Stimulated activated CD4-positive, alpha-beta T cell treated with anti-CD3 and anti-CD28 coated beads, Interleukin-4, amount 100 ng/mL, for 48 hours (primary cell): ENCODE results near the gene GIPR.
"Not testable (repeated sequence)": the region's sequence is repeated elsewhere in the genome, so short reads cannot be mapped to it uniquely, and the experiment has no call there.

ENCODE experiments used
- DNase-seq, 2 donors: peaks; one replicate each; pipeline ENCODE4 v3.0.0-alpha.2; 2020; ENCODE audit warnings: low read depth in 2 of 2

GIPR gene

GRCh38 chr19:45667620-45668341 lies at the start of gene GIPR:
Gene GIPR, plus strand, starts transcription at chr19:45668221. Its CDS starts 1,300 bp downstream, at chr19:45669521.
- peak; percentile 66 to 74 for DNase-seq

DNA sequence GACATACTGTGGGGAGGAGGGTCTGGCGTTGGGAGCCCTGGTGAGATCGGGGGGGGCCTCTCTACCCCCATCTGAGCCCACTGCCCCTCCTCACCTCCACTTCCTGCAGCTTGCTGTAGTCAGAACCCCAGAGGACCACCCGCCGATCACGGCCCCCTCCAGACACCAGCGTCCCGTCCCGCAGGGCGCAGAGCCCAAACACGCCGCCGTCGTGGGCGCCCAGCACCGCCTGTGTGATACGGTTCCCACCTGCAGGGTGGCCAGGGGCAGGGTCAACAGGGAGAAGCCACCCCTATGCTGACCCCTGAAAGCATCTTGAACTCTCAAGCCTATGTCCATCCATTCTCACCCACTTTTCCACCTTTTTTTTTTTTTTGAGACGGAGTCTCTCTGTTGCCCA lies 46.6 kb upstream of the GIPR start:
- no peak for DNase-seq

DNA sequence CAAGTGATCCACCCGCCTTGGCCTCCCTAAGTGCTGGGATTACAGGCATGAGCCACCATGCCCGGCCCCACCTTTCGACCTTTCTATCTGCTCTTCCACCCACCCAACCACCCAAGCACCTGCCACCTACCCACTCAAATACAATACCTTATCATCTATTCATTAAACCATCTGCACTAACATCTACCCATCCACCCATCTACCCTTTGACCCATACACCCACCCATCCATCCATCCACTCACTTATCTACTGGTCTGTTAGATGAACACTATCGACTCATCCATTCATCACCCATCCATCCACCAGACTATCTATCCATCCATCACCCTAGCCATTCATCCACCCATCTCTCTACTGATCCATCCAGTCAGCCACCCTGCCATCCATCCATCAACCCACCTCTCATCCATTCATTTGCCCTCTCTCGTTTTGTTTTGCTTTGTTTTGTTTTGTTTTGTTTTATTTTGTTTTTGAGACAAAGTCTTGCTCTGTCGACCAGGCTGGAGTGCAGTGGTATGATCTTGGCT lies 46.0 kb upstream of the GIPR start:
- no peak for DNase-seq

GRCh38 chr19:45623984-45624383 lies 44.0 kb upstream of the GIPR start:
- no peak for DNase-seq

- not testable (repeated sequence) for DNase-seq
Measured at GRCh38 chr19:45628219-45628618, 39.8 kb upstream of the GIPR start.

- DNase-seq = no peak
Measured at GRCh38 chr19:45629704-45630103, 38.3 kb upstream of the GIPR start.

- no peak for DNase-seq
Measured at GRCh38 chr19:45630463-45630862, 37.6 kb upstream of the GIPR start.

DNA sequence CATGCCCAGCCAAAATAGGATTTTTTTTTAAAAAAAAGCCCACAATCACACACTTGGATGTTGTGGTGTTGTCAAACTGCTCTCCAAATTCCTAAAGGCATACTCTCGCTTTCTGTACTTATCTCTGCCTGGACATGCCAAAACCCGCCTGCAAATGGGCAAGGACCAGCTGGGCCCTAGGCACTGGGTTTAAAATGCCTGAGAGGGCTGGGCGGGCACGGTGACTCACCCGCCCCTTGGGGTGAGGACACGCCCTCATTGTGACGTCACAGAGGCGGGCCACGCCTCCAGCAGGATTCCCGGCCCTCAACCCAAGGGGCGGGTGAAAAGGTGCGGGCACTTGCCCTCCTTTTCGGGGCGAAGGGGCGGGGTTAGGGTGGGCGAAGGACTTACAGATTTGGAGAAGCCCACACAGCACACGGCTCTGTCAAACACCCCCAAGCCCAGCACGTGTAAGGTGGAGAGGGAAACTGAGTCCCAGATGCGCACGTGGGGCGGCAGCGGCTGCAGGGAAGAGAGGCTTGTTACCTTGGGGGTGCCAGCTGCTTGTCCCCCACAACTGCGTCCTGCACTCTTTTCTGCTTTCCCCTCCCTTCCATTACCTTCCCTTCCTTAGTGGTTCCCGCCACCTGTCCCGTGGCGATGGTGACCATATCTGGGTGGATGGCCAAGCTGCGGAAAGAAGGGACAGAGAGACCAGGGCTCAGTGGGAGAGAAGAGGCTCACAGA lies 35.4 kb upstream of the GIPR start:
- peak in 1 of 2 donors; percentile 52 for DNase-seq

- no peak for DNase-seq
Measured at GRCh38 chr19:45636275-45636674, 31.7 kb upstream of the GIPR start.

GRCh38 chr19:45636902-45637301 lies 31.1 kb upstream of the GIPR start:
- DNase-seq = no peak

- DNase-seq = no peak
Measured at GRCh38 chr19:45637890-45638667, 29.9 kb upstream of the GIPR start.

- peak in 1 of 2 donors; percentile 44 for DNase-seq
Measured at GRCh38 chr19:45638930-45639729, 28.9 kb upstream of the GIPR start, which contains the start of gene EML2. Gene EML2, minus strand, starts transcription at chr19:45639397. Its CDS starts 21 bp downstream, at chr19:45639376.

DNA sequence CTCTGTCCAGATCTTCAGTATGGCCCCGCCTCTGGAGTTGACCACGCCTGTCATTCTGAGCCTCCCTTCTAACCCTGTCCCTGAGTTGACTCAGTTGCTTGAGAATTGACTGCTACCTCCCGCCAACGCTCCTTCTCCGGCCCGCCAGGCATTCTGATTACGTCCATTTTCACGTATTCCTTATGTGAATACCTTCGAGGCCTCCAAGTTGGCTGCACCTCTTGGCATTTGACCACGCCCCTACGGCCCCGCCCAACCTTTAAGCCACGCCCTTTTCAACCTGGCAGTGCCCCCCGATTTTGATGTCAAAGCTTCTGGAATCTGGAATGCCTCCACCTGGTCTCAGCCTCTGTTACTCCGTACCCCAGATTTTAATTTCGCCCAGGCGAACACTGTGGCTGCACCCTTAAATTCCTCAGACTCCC lies 27.2 kb upstream of the GIPR start:
- peak; percentile 47 to 64 for DNase-seq

DNA sequence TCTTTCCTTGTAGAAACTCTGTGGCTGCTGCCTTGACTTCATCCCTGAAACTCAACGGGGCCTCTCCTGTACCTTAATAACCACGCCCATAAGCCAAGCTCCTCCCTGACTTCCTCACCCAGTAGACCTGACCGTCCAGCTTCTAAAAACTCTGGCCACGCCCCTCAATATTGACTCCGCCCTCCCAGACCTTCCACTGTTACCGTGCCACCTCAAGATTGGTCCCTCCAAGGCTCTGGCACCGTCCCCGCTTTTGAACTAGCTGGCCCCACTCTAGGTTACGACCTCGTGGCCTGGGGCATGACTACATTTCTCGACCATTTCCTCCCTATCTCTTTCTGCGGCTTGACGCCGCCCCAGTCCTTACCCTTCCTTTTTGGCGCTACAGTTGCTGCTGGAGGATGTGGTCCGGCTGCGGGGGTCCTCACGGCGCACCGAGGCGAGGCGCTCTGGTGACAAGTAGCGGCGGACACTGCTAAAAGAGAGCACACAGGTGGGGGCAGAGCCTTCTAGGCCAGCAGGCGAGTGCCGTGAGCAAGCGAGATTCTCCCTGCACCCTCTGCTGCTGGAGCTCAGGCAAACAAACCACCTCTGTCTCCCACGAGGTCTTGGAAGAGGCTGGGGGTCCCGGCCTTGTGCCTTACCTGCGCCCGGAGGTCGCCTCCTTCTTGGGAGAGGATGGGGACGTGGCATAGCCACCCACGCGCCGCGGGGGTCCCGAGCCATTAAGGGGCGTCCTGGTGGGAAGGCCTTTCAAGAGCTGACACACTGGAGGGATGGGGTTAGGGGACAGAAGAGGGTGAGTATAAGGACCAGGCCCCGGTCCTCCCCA lies 26.5 kb upstream of the GIPR start:
- peak; percentile 81 to 88 for DNase-seq

- DNase-seq = peak; percentile 93 to 95
Measured at GRCh38 chr19:45643024-45643926, 24.7 kb upstream of the GIPR start.

GRCh38 chr19:45643927-45644771 lies 23.9 kb upstream of the GIPR start:
- DNase-seq = no peak

DNA sequence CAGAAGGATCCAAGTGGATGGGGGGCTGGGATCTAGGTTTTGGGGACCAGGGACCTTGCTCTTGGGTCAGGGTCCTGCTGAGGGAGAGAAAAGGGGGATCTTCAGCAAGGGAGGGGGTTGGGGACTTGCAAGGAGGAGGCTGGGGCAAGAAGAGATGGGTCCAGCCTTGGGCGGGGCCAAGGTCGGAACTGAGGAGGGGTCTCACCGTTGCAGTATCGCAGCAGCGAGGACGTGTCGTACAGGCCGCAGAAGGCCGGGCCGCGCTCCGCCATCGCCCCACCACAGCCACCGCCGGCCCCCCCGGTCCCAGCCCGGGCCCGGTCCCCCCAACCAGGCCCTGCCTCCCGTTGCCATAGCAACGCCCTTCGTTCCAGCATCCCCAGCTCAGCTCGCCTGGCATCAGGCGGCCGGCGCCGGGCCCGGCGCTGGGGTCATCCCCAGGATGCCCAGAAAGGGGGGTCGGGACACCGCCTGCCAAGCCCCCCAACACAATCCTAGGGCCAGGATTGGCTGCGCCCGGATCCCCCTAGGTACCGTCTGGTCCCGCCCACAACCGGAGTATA lies 22.9 kb upstream of the GIPR start:
- no peak for DNase-seq
